Skeletal muscle satellite cell (primary cell): ENCODE results near the gene SNAPC2.
"Not testable (repeated sequence)": the region's sequence is repeated elsewhere in the genome, so short reads cannot be mapped to it uniquely, and the experiment has no call there.

Experiments
- H3K27me3 ChIP-seq: 2 replicates; pipeline ENCODE4 v1.7.0; 2013; ENCODE audit warnings: low read length; ENCODE audit not compliant: control insufficient read depth, insufficient read depth
- H3K36me3 ChIP-seq: 2 replicates; pipeline ENCODE4 v1.7.0; 2013; ENCODE audit warnings: mild to moderate bottlenecking, control low read depth, low read length; ENCODE audit not compliant: insufficient read depth
- H3K4me1 ChIP-seq: 2 replicates; pipeline ENCODE4 v1.7.0; 2013; ENCODE audit warnings: low read length; ENCODE audit not compliant: control insufficient read depth, insufficient read depth
- H3K4me2 ChIP-seq: 2 replicates; pipeline ENCODE4 v1.7.0; 2013; ENCODE audit warnings: mild to moderate bottlenecking, low read length
- H3K4me3 ChIP-seq: 2 replicates; pipeline ENCODE4 v1.7.0; 2013; ENCODE audit warnings: low read length
- H3K9ac ChIP-seq: 2 replicates; pipeline ENCODE4 v1.7.0; 2013; ENCODE audit warnings: mild to moderate bottlenecking, low read depth, low read length, moderate library complexity
- H3K9me3 ChIP-seq: replicated peaks from 2 replicates; pipeline ENCODE4 v1.7.0; 2013; ENCODE audit warnings: mild to moderate bottlenecking, control low read depth, low read length

Gene SNAPC2

DNA sequence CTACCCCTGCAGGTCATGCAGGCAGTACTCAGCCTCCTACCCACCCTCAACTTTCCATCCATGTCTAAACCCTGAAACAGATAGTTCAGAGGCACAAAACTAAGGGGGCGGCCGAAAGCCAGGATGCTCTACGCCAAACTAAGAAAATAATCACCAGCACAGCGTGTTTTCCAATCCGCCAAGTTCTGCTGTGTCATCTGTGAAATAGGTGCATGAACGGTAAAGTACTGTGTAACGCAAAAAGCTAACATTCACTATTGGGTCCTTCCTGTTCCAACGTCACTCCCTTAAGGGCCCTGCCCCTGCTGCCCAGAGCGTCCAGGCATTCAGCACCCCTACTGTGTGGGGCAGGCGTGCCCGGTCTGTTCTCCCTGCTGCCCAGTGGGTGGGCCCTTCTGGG, 35.6 kb downstream of the SNAPC2 start:
- H3K4me3 ChIP-seq, result no peak overlapping the region
- peaks cover 4% of the 10 kb centered on the region for H3K4me1 ChIP-seq
- H3K27me3 ChIP-seq, result no peaks in the 10 kb centered on the region
- no peak overlapping the region for H3K9ac ChIP-seq
- no peak overlapping the region for H3K4me2 ChIP-seq
- peaks cover 8% of the 10 kb centered on the region for H3K36me3 ChIP-seq
- H3K9me3 ChIP-seq, result no peaks in the 10 kb centered on the region

DNA sequence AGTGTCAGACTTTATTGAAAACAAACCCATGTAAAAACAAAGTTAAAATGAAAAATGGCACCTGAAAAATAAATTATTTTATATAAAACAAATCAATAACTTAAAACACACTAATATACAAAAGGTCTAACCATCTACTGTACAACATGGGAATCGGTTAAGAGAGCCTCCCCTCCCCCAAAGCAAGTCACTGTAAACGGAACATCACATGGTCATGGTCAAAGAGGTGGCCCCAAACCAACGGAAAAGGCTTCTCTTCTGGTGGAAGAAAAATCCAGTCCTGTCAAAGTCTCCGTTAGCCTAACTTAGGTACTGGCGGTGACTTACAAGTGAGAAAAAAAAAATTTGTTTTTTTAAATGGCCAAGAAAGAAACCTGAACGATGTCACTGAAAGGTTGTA, 39.1 kb downstream of the SNAPC2 start:
- H3K4me1 ChIP-seq, result no peaks in the 10 kb centered on the region
- no peaks in the 10 kb centered on the region for H3K9me3 ChIP-seq
- no peak overlapping the region for H3K4me3 ChIP-seq
- no peaks in the 10 kb centered on the region for H3K27me3 ChIP-seq
- no peak overlapping the region for H3K4me2 ChIP-seq
- peaks cover 41% of the 10 kb centered on the region for H3K36me3 ChIP-seq
- no peak overlapping the region for H3K9ac ChIP-seq

DNA sequence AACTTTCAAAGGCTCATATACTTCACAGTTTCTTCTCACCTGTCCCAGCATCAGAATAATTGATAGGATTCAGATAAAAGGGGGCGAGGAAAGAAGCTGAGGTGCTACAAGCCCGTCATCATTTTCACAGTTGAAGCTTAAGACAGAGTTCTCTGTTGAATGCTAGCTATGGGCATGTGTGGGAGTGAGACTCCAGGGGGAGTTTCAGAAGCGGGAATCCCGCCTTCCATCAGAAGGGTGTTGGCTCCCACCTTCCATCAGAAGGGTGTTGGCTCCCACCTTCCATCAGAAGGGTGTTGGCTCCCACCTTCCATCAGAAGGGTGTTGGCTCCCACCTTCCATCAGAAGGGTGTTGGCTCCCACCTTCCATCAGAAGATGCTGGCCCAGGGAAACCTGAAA, 40.9 kb downstream of the SNAPC2 start:
- not testable (repeated sequence) for H3K4me3 ChIP-seq, H3K4me1 ChIP-seq, H3K9ac ChIP-seq, H3K9me3 ChIP-seq, H3K4me2 ChIP-seq, H3K27me3 ChIP-seq
- H3K36me3 ChIP-seq, result peaks cover 50% of the 10 kb centered on the region

DNA sequence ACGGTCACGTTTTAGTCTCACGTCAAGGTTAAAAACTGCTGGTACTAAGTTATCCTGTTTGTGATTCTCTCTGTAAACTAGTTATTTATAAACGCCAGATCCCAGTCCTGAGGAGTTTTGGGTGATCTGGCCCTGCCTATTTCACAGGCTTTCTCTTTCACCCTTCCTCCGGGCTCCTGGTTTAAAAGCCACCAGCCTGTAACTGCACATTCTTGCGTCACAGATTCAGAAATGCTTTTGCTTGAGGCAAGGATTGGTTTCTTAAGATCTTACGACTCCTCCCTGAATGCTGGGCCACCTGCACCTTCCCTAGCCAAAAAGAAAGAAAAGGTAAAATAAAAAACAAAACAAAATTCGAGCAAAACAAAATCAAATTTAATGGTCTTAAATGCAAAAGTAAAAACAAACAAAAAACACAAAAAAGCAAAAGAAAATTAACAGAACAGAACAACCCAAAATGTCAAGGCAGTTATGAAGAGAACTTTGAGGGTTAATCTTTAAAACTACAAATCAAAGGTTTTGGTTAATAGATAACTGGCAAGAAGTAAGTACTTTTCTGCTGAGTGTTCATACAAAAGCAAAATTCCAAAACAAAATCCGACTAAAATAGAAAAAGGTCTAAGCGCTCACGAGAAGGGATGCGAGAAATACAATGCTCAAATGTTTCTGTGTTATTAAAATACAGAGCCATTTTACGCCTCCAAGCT, 41.9 kb downstream of the SNAPC2 start:
- Histone ChIP-seq H3K4me1 (no peaks in the 10 kb centered on the region), H3K27me3 (no peaks in the 10 kb centered on the region), H3K4me2 (no peak overlapping the region), H3K36me3 (peaks cover 57% of the 10 kb centered on the region), H3K4me3 (no peak overlapping the region), H3K9me3 (no peaks in the 10 kb centered on the region), H3K9ac (no peak overlapping the region)

DNA sequence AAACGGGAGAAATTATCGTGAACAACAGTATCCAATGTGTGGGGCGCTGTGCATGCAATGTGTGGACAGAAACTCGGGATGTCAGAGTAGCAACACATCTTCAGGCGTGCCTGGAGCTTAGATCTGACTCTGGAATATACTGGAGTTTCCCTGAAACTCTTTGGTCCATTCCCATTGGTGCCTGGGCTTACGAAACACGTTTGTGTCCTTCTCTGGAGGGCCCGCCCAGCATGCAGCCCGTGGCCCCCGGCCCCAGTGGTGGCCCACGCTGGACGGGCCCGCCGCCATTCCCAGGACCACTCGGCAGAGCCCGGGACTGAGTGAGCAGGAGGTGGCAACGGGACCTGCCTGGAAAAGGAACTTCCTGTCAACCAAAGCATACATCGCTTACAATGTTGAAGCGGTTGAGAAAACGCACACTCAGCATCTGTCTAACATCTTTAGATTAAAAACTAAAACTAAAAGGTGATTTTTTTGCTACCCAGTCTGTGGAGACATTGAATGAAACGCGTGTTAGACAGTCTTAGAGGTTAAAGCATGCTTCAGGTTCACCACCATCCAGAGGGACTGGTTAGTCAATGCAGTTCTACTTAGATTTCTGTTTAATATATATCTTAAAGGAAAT, 42.6 kb downstream of the SNAPC2 start:
- no peaks in the 10 kb centered on the region for H3K9me3 ChIP-seq
- no peak overlapping the region for H3K4me3 ChIP-seq
- no peaks in the 10 kb centered on the region for H3K27me3 ChIP-seq
- no peak overlapping the region for H3K9ac ChIP-seq
- no peaks in the 10 kb centered on the region for H3K4me1 ChIP-seq
- no peak overlapping the region for H3K4me2 ChIP-seq
- H3K36me3 ChIP-seq, result peaks cover 63% of the 10 kb centered on the region

DNA sequence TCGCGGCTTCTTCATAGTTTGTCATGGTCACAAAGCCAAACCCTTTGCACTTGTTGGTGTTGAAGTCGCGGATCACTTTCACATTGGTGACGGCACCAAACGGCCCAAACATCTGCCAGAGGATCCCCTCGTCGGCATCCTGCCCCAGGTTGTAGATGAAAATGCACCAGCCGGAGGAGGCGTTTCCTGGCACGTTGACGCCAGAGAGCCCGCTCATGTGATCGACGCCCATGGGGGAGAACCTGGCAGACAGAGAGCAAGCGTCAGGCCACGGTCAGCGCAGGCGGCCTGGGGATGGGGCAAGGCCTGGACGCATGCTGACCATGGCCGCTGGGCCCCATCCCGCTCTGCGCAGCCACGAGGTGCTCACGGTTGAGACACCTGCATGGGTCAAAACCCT, 43.4 kb downstream of the SNAPC2 start:
- Histone ChIP-seq H3K9me3 (no peaks in the 10 kb centered on the region), H3K36me3 (peaks cover 59% of the 10 kb centered on the region), H3K4me2 (no peak overlapping the region), H3K4me1 (no peaks in the 10 kb centered on the region), H3K9ac (no peak overlapping the region), H3K4me3 (no peak overlapping the region), H3K27me3 (no peaks in the 10 kb centered on the region)

DNA sequence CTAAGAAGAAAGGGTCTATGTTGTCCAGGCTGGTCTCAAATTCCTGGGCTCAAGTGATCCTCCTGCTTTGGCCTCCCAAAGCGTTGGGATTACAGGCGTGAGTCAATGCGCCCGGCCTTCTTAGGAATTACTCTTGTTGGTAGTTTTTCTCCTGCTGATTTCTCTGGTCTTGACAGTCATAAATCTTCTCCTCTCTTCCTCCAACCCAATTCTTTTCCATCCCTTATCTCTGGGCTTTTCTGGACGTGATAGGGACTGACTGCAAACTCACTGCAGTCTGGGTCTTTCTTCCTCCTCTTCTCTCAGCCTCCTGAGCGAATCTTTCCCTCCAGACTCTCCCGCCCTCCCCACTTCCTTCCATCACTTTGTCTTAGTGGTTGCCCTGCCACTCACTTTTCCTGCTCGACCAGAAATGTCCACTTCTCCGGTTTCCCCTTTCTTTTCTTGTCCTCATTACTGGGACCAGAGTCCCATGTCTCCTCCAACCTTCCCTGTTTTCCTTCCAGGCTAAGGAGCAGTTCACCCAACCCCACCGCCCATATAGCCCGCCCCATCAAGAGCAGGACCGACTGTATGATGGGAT, 45.2 kb downstream of the SNAPC2 start:
- no peaks in the 10 kb centered on the region for H3K9me3 ChIP-seq
- H3K4me2 ChIP-seq, result no peak overlapping the region
- H3K4me1 ChIP-seq, result no peaks in the 10 kb centered on the region
- H3K27me3 ChIP-seq, result no peaks in the 10 kb centered on the region
- peaks cover 68% of the 10 kb centered on the region for H3K36me3 ChIP-seq
- H3K4me3 ChIP-seq, result no peak overlapping the region
- H3K9ac ChIP-seq, result no peak overlapping the region

DNA sequence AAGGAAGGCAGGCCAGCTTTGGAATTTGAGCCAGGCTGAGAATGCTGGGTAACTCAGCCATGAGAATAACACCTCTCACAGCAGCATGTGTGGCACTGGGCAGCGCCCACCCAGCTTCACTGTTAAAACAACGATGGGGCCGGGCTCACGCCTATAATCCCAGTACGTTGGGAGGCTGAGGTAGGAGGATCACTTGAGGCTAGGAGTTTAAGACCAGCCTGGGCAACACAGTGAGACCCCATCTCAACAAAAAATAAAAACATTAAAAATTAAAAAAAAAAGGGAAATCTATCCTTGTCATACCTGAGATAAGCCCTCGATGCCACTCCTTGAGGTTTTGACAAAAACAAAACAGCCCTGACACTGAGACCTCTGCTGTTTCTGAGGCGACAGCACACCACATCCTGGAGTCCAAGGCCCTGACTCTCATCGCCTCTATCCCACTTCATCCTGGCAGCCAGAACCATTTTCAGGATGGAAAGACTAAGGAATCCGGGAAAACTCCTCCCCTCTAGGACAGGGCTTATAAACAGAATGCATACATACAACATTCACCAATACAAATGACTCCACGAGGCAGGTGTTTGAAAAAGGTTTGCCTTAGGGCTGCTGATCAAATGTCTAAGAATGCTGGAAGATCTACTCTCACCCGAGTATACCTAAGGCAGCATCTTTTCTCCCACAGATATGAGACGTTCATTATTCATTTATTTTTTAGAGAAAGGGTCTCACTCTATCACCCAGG, 46.0 kb downstream of the SNAPC2 start:
- no peak overlapping the region for H3K4me3 ChIP-seq
- no peaks in the 10 kb centered on the region for H3K9me3 ChIP-seq
- H3K27me3 ChIP-seq, result no peaks in the 10 kb centered on the region
- H3K4me1 ChIP-seq, result no peaks in the 10 kb centered on the region
- H3K9ac ChIP-seq, result no peak overlapping the region
- no peak overlapping the region for H3K4me2 ChIP-seq
- H3K36me3 ChIP-seq, result peaks cover 65% of the 10 kb centered on the region

DNA sequence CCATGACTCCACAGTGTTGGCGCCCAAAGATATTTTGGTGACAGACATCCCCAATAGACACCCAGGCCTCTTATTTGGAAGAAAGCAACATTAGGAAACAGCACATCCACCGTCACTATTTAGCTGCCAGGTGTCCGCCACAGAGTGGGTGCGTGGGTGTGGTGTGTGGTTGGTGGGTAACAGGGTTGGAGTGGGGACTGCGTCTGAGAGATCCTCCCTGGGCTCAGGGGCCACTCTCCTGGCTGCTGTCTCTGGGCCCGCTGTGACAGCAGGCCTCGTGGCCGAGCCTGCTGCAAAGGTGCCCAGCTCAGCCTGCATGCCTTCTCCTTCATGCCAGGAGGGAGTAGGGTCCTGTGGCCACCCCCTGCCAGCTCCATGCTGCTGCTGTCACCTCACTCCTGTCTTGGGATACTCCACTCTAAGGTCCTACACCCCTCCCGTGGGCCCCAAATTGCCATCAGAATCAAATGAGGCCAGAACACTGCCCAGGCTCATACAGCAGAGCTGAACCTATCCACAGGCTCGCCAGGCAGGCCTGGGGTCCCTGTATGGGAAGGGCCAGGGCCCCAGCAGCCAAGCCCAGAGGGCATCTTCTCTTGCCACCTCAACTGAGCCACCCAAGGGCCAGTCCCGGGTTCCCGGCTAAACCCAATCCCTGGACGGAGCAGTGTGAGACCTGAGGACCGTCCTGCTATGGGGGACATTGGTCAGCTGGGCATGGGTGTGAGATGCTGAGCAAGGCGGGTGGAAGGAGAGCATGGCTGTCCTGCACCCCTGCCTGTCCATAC, 48.1 kb downstream of the SNAPC2 start:
- Histone ChIP-seq H3K4me2 (no peak overlapping the region), H3K4me3 (no peak overlapping the region), H3K9me3 (no peaks in the 10 kb centered on the region), H3K9ac (no peak overlapping the region), H3K27me3 (no peaks in the 10 kb centered on the region), H3K4me1 (no peaks in the 10 kb centered on the region), H3K36me3 (peaks cover 60% of the 10 kb centered on the region)

DNA sequence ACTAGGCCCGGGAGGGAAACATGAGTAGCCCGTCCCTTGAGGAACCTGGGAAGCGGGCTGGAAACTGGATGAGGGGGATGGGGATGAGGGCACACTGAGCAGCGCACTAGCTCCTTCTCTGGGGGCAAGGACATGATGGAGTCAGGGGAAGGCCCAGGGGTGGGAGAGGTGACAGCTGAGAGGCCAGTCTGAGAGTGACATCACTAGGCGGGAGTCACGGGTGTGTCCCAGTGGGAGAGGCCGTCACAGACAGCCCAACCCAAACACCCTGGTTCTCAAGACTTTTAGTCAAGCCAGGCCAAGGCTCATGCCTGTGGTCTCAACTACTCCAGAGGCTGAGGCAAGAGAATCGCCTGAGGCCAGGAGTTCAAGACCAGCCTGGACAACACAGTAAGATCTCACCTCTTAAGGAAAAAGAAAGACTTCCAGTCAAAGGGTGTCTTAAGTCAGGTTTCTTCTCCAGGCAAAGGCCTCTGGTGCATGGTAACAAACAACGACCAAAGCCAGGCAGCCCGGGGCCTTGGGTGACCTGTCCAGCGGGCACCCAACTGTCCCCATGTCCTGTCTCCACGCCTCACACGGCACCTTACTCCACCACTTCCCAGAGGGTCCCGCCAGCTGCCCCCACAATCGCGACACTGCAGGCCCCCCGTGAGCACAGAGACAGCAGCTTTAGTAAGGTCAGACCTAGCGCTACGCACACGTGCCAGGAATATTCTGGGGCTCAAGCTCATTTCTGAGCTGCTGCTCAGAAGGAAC, 48.8 kb downstream of the SNAPC2 start:
- Histone ChIP-seq H3K36me3 (peaks cover 60% of the 10 kb centered on the region), H3K4me1 (no peaks in the 10 kb centered on the region), H3K9ac (no peak overlapping the region), H3K9me3 (no peaks in the 10 kb centered on the region), H3K27me3 (no peaks in the 10 kb centered on the region), H3K4me3 (no peak overlapping the region), H3K4me2 (no peak overlapping the region)
